ENCODE results near the gene DYSF.

- no peak for TF ChIP-seq EP300 (conservative IDR thresholded peaks at IDR 0.05; ENCODE audit: poor library complexity, severe bottlenecking)
- no peak for TF ChIP-seq CTCF (IDR thresholded peaks at IDR 0.05; ENCODE audit: poor library complexity, severe bottlenecking)
- TF ChIP-seq RAD21 (conservative IDR thresholded peaks at IDR 0.05), result no peak
- TF ChIP-seq REST (IDR thresholded peaks at IDR 0.05; ENCODE audit: borderline replicate concordance), result no peak
- no peak for TF ChIP-seq MXI1 (conservative IDR thresholded peaks at IDR 0.05; ENCODE audit: poor library complexity, severe bottlenecking)
- no peak for TF ChIP-seq EZH2 (IDR thresholded peaks at IDR 0.05; ENCODE audit: borderline replicate concordance, insufficient read depth, low read length, poor library complexity, severe bottlenecking)
Observed at GRCh38 chr2:71633086-71633485, 179.7 kb downstream of the DYSF start.

All from neural cell (in vitro differentiated cells).